Measurements from ENCODE around the gene ROR1. TPM values are rescaled to one million over a fixed set of nuclear protein-coding genes. Genes with fewer than 3 reads are reported as not detected.

ROR1 gene
- total and polyA plus RNA-seq, 2 donors (not counting 1 experiment from before 2014, with no cell fraction given): 0.46 to 16.0 TPM

DNA sequence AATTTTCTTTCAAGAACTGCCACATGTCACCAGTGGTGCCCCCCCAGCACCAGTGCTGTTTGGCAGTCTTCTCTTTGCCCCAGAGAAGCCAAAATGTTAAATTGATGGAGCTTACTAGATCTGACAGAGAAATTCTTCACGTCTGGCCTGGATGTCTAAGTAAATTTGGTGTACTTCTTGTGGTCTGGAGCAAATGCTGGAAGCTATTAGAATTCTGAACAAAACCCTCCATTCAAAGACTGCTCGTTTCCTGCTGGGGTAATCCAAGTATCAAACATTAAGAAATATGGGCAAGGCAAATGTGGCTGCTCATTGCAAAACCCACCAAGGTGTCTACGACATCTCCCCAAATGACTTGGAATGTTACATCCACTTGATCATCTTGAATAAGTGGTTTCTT, 92.3 kb downstream of the ROR1 start:
- 60% methylated on average over 1 of the region's 3 CpGs for WGBS (ENCODE audit: insufficient coverage)
- ChIA-PET CTCF (interaction anchor here (1.0 to 1.5 kb wide), 5 partner anchors 14 to 272 kb away, joined by 3 to 4 read pairs (median 3); partner anchors contain the start of gene ROR1), POLR2A (no interaction called here)
- H3K27me3 Mint-ChIP-seq: peaks cover 3% of the 10 kb centered on the region
- Histone ChIP-seq H3K27me3 (replicated peaks in 1 of 4; ENCODE audit: control extremely low read depth in 1 of 4, control insufficient read depth in 3 of 4, insufficient read depth in 4 of 4, low read length in 3 of 4) (no peaks in the 10 kb centered on the region), H2AFZ (ENCODE audit: insufficient read depth, low read depth, low read length, poor library complexity, severe bottlenecking) (no peak overlapping the region), H3K4me3 (ENCODE audit: control extremely low read depth in 1 of 5, extremely low read depth in 1 of 5, insufficient read depth in 1 of 5, low read depth in 2 of 5, low read length in 4 of 5) (no peak overlapping the region), H3K27ac (ENCODE audit: low read length in 2 of 2) (no peak overlapping the region), H3K36me3 (replicated peaks in 1 of 2; ENCODE audit: control extremely low read depth in 1 of 2, control insufficient read depth in 1 of 2, extremely low read depth in 1 of 2, insufficient read depth in 2 of 2, low read length in 1 of 2) (no peaks in the 10 kb centered on the region), H3K79me2 (ENCODE audit: control insufficient read depth, insufficient read depth, low read length) (peaks cover 4% of the 10 kb centered on the region), H3K9me3 (ENCODE audit: control extremely low read depth in 1 of 3, control insufficient read depth in 2 of 3, insufficient read depth in 1 of 3, low read length in 2 of 3) (no peaks in the 10 kb centered on the region), H4K20me1 (ENCODE audit: control insufficient read depth, insufficient read depth, low read length, poor library complexity, severe bottlenecking) (no peaks in the 10 kb centered on the region), H3K4me1 (ENCODE audit: control insufficient read depth in 2 of 2, insufficient read depth in 2 of 2, low read length in 2 of 2) (no peaks in the 10 kb centered on the region), H3K9ac (ENCODE audit: low read length) (no peak overlapping the region), H3K4me2 (replicated peaks; ENCODE audit: low read depth, low read length, poor library complexity, severe bottlenecking) (no peak overlapping the region)
- no peak for TF ChIP-seq EZH2 (IDR thresholded peaks at IDR 0.05; ENCODE audit: borderline replicate concordance, insufficient read depth, low read depth, low read length, poor library complexity, severe bottlenecking)
- TF ChIP-seq, protein P1, sequence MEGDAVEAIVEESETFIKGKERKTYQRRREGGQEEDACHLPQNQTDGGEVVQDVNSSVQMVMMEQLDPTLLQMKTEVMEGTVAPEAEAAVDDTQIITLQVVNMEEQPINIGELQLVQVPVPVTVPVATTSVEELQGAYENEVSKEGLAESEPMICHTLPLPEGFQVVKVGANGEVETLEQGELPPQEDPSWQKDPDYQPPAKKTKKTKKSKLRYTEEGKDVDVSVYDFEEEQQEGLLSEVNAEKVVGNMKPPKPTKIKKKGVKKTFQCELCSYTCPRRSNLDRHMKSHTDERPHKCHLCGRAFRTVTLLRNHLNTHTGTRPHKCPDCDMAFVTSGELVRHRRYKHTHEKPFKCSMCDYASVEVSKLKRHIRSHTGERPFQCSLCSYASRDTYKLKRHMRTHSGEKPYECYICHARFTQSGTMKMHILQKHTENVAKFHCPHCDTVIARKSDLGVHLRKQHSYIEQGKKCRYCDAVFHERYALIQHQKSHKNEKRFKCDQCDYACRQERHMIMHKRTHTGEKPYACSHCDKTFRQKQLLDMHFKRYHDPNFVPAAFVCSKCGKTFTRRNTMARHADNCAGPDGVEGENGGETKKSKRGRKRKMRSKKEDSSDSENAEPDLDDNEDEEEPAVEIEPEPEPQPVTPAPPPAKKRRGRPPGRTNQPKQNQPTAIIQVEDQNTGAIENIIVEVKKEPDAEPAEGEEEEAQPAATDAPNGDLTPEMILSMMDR (IDR thresholded peaks at IDR 0.05): no peak
- H3K4me3 Mint-ChIP-seq: no peak overlapping the region
- no peaks in the 10 kb centered on the region for H3K9me3 Mint-ChIP-seq (ENCODE audit: insufficient read depth)
- no peak for DNase-seq
- no peak for ATAC-seq (ENCODE audit: low read depth)
- intact Hi-C loops (cut with micrococcal nuclease): loop anchor here (5.0 kb wide), 2 partner anchors 36 to 51 kb away; no protein-coding TSS in a partner anchor
- H3K4me1 Mint-ChIP-seq: no peaks in the 10 kb centered on the region
- H3K27ac Mint-ChIP-seq: no peak overlapping the region

DNA sequence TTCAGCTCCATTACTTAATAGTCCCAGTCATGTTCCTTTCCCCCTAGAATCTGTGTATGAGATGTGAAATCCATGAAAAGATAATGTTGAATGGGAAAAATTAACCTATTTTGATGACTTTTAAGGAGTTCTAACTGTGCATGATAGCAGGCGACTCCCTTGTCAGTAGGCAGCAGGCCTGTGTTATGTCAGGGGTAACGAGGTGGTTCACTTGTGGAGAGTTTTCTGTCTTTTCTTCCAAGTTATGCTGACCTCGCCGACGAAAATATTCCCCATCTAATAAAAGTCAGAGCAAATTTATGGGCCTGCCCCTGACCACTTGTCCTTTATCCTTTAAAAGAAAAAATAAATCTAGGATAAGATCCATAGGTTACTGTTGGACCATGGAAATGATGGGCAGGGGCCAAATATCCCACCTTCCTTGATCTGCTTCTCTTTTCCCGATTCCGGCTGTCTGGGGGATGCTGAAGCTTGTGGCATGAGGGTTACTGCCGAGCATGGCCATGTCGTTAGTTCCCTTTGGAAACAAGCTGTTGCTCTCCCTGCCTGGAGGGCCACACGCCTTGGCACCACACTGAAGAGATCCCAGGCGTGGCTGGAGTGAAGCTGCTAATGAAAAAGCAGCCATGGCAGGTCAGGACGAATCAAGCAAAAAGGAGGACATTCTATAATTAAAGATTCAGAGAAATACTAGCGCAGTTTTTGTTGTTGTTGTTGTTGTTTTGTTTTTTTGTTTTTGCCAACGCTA, 93.8 kb downstream of the ROR1 start:
- Histone ChIP-seq H3K9ac (ENCODE audit: low read length) (no peak overlapping the region), H3K27ac (ENCODE audit: low read length in 2 of 2) (no peak overlapping the region), H4K20me1 (ENCODE audit: control insufficient read depth, insufficient read depth, low read length, poor library complexity, severe bottlenecking) (no peaks in the 10 kb centered on the region), H3K36me3 (replicated peaks in 1 of 2; ENCODE audit: control extremely low read depth in 1 of 2, control insufficient read depth in 1 of 2, extremely low read depth in 1 of 2, insufficient read depth in 2 of 2, low read length in 1 of 2) (no peaks in the 10 kb centered on the region), H3K4me2 (replicated peaks; ENCODE audit: low read depth, low read length, poor library complexity, severe bottlenecking) (no peak overlapping the region), H3K27me3 (replicated peaks in 1 of 4; ENCODE audit: control extremely low read depth in 1 of 4, control insufficient read depth in 3 of 4, insufficient read depth in 4 of 4, low read length in 3 of 4) (no peaks in the 10 kb centered on the region), H3K9me3 (ENCODE audit: control extremely low read depth in 1 of 3, control insufficient read depth in 2 of 3, insufficient read depth in 1 of 3, low read length in 2 of 3) (no peaks in the 10 kb centered on the region), H3K79me2 (ENCODE audit: control insufficient read depth, insufficient read depth, low read length) (peaks cover 4% of the 10 kb centered on the region), H3K4me1 (ENCODE audit: control insufficient read depth in 2 of 2, insufficient read depth in 2 of 2, low read length in 2 of 2) (no peaks in the 10 kb centered on the region), H3K4me3 (ENCODE audit: control extremely low read depth in 1 of 5, extremely low read depth in 1 of 5, insufficient read depth in 1 of 5, low read depth in 2 of 5, low read length in 4 of 5) (no peak overlapping the region), H2AFZ (ENCODE audit: insufficient read depth, low read depth, low read length, poor library complexity, severe bottlenecking) (no peak overlapping the region)
- DNase-seq (no peak), ATAC-seq (ENCODE audit: low read depth) (no peak)
- Mint-ChIP-seq H3K4me1 (no peaks in the 10 kb centered on the region), H3K9me3 (ENCODE audit: insufficient read depth) (no peaks in the 10 kb centered on the region), H3K4me3 (no peak overlapping the region), H3K27ac (no peak overlapping the region), H3K27me3 (peaks cover 3% of the 10 kb centered on the region)
- no peak for TF ChIP-seq EZH2 (IDR thresholded peaks at IDR 0.05; ENCODE audit: borderline replicate concordance, insufficient read depth, low read depth, low read length, poor library complexity, severe bottlenecking)
- TF ChIP-seq, protein P1 (IDR thresholded peaks at IDR 0.05): no peak
- WGBS (ENCODE audit: insufficient coverage): 97% methylated on average over 7 of the region's 14 CpGs
- ChIA-PET CTCF (interaction anchor here (0.9 to 1.5 kb wide), 4 partner anchors 8 to 176 kb away, joined by 3 to 5 read pairs (median 4); no protein-coding TSS in a partner anchor), POLR2A (no interaction called here)
- intact Hi-C loops (cut with micrococcal nuclease): loop anchor here (5.0 kb wide), 2 partner anchors 35 to 50 kb away; no protein-coding TSS in a partner anchor
